ENCODE measurements around the gene PSME1. TPM values are rescaled to one million over a fixed set of nuclear protein-coding genes. Genes with fewer than 3 reads are reported as not detected.

PSME1 gene
- total RNA-seq, 6 experiments from 2014 or later: 81.7 to 119 (median 107) TPM

DNA sequence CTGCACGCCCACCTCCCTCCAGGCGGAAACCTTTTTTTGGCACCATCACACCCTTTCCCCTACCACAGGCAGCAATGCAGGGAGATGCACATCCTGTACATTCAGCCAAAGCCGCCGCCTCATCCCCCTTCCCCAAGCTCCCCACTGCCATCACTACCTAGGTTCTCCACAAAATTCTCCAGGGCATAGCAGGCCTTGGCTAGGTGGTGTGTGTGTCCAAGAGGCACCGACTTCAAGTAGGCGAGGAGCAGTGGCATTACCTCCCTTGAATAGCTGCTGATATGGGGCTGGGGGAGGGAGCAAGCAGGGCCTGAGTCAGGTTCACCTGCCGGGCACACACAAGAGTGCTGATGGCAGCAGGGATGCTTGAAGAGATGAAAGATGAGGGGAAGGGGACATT lies 49.0 kb downstream of the PSME1 start:
- ATAC-seq (no peak), DNase-seq (peak in 1 of 3 donors; percentile 40)
- Histone ChIP-seq H3K27me3 (no peaks in the 10 kb centered on the region), H3K36me3 (peaks cover 0 to 46% (median 13%) of the 10 kb centered on the region in 4 donors), H3K4me1 (peaks cover 0 to 20% (median 8%) of the 10 kb centered on the region in 4 donors), H3K27ac (no peak overlapping the region), H3K9me3 (no peaks in the 10 kb centered on the region), H3K4me3 (no peak overlapping the region)
- 100% methylated on average over 4 of the region's 7 CpGs for WGBS (ENCODE audit: insufficient coverage, low coverage, low lambda C conversion rate, missing lambda C conversion rate)
- TF ChIP-seq, protein P1, sequence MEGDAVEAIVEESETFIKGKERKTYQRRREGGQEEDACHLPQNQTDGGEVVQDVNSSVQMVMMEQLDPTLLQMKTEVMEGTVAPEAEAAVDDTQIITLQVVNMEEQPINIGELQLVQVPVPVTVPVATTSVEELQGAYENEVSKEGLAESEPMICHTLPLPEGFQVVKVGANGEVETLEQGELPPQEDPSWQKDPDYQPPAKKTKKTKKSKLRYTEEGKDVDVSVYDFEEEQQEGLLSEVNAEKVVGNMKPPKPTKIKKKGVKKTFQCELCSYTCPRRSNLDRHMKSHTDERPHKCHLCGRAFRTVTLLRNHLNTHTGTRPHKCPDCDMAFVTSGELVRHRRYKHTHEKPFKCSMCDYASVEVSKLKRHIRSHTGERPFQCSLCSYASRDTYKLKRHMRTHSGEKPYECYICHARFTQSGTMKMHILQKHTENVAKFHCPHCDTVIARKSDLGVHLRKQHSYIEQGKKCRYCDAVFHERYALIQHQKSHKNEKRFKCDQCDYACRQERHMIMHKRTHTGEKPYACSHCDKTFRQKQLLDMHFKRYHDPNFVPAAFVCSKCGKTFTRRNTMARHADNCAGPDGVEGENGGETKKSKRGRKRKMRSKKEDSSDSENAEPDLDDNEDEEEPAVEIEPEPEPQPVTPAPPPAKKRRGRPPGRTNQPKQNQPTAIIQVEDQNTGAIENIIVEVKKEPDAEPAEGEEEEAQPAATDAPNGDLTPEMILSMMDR (IDR thresholded peaks at IDR 0.05): no peak
- TF ChIP-seq POLR2A (IDR thresholded peaks at IDR 0.05): no peak
- intact Hi-C loops (cut with DNase I): no loop called here

DNA sequence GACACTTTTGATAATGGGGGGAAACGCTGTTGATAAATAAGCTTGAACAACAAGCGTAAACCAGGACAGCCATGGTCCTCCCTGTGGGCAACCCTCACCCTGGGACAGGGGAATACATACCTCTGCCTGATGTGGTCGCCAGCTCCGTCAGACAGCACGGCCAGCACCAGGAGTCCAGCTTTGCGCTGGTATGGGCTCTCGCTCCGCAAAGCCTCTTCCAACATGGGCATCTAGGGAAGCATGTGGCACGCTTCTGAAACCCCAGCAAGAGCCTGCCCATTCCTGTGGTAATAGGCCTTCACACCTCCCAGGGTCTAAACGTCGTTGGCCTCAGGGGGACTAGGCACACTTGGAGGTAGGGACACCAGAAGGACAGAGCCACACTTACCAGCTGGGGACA lies 49.7 kb downstream of the PSME1 start:
- no peaks in the 10 kb centered on the region for H3K27me3 ChIP-seq
- no CpG with 5 or more reads among the region's 11 CpGs for WGBS (ENCODE audit: insufficient coverage, low coverage, low lambda C conversion rate, missing lambda C conversion rate)
- peaks cover 0 to 46% (median 11%) of the 10 kb centered on the region in 4 donors for H3K36me3 ChIP-seq
- peak in 1 of 3 donors; percentile 33 for DNase-seq
- no peak overlapping the region for H3K4me3 ChIP-seq
- no peaks in the 10 kb centered on the region for H3K9me3 ChIP-seq
- H3K4me1 ChIP-seq: peaks cover 0 to 13% (median 4%) of the 10 kb centered on the region in 4 donors
- intact Hi-C loops (cut with DNase I): no loop called here
- TF ChIP-seq, protein P1 (IDR thresholded peaks at IDR 0.05): no peak
- TF ChIP-seq POLR2A (IDR thresholded peaks at IDR 0.05): no peak
- no peak overlapping the region for H3K27ac ChIP-seq
- ATAC-seq: no peak

DNA sequence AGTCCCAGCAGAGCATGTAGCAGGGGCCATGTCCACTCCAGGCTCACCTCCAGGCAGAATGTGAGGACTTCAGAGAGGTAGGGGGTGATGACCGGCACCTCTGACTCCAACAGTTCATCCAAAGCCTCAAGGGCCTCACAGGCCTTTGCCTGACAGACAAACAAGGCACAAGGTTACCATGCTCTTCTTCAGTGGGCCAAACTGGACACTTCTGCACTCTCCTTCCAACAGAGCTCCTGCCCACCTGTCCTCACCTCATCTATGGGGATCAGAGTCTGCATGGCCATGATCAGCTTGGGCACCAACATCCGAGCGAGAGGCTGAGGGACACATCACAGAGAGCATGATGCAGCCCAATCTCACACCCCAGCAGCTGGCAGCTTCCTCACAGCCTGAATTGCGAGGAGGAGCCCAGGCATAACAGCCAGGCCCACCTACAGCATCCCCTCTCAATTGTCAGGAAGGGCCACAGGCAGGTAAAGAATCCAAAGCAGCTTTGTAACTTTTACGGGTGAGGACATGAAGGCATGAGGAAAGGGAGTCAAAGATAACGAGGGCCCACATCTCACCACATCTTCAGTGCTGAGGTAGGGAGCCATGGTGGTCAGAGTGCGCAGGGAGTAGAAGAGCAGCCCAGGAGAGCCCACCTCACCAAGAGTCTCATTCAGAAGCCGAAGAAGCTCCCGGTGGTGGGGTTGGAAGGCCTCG lies 51.0 kb downstream of the PSME1 start:
- TF ChIP-seq POLR2A (IDR thresholded peaks at IDR 0.05): no peak
- TF ChIP-seq, protein P1 (IDR thresholded peaks at IDR 0.05): no peak
- no peak overlapping the region for H3K4me3 ChIP-seq
- 96% methylated on average over 3 of the region's 10 CpGs for WGBS (ENCODE audit: insufficient coverage, low coverage, low lambda C conversion rate, missing lambda C conversion rate)
- H3K9me3 ChIP-seq: no peaks in the 10 kb centered on the region
- intact Hi-C loops (cut with DNase I): no loop called here
- H3K27ac ChIP-seq: no peak overlapping the region
- no peaks in the 10 kb centered on the region for H3K27me3 ChIP-seq
- DNase-seq: no peak
- ATAC-seq: no peak
- H3K4me1 ChIP-seq: peaks cover 0 to 11% (median 4%) of the 10 kb centered on the region in 4 donors
- peaks cover 0 to 39% (median 10%) of the 10 kb centered on the region in 4 donors for H3K36me3 ChIP-seq

DNA sequence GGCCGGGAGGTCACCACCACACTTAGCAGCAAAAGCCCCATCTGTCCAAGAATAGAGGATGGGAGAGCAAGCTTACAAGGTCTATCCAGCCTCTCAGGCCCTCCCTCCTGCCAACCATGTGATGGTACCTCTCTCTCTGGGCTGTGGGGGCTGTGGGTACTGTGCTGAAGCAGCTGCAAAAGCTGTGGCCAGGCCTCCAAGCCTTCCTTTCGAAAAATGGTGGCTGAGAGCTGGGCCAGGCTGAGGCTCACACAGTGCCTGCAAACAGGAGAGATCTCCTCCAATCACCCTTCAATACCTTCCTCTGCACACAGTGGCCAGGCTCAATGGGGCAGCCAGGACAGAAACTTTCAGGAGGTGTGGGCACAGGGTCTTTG lies 51.5 kb downstream of the PSME1 start:
- no peak for TF ChIP-seq POLR2A (IDR thresholded peaks at IDR 0.05)
- TF ChIP-seq, protein P1 (IDR thresholded peaks at IDR 0.05): no peak
- DNase-seq (no peak), ATAC-seq (no peak)
- H3K27ac ChIP-seq: no peak overlapping the region
- no CpG with 5 or more reads among the region's 2 CpGs for WGBS (ENCODE audit: insufficient coverage, low coverage, low lambda C conversion rate, missing lambda C conversion rate)
- no peaks in the 10 kb centered on the region for H3K27me3 ChIP-seq
- peaks cover 0 to 11% (median 4%) of the 10 kb centered on the region in 4 donors for H3K4me1 ChIP-seq
- H3K36me3 ChIP-seq: peaks cover 0 to 36% (median 10%) of the 10 kb centered on the region in 4 donors
- no peak overlapping the region for H3K4me3 ChIP-seq
- H3K9me3 ChIP-seq: no peaks in the 10 kb centered on the region
- intact Hi-C loops (cut with DNase I): no loop called here

Small RNA genes lying within 50 kb of the gene (microRNA-seq; reads per million reads assigned to microRNA genes)
- 0 to 0.29 reads per million in 2 donors for gene MIR7703

Small RNA genes lying within 50 kb of the gene (small RNA-seq; reads per million reads assigned to genes)
- 0 to 1.4 reads per million in 2 experiments for gene IPO4
- 0 reads per million in 2 experiments for gene IRF9
- 0.26 to 1.2 reads per million in 2 experiments for gene RNA5SP383

Other genes starting within 250 kb of the PSME1 start
- gene DHRS4, start 182.4 kb upstream of the PSME1 start, total RNA-seq: 10 to 100 TPM; 30.5 to 82.5 (median 45.1) TPM
- 10 to 100 TPM; 17.7 to 53.6 (median 32.3) TPM for gene DHRS4L2, start 147.3 kb upstream of the PSME1 start, total RNA-seq
- gene CARMIL3, start 84.2 kb upstream of the PSME1 start, total RNA-seq: 1 to 10 TPM in 1 of 6 experiments, under 1 TPM in 5; 0.18 to 1.9 (median 0.29) TPM
- gene CPNE6, start 64.6 kb upstream of the PSME1 start, total RNA-seq: under 1 TPM in 4 of 6 experiments, not detected in 2; 0.09 to 0.40 (median 0.18) TPM
- gene PCK2, start 41.9 kb upstream of the PSME1 start, total RNA-seq: 100 to 1,000 TPM; 124 to 615 (median 240) TPM
- gene DCAF11, start 21.4 kb upstream of the PSME1 start, total RNA-seq: 100 to 1,000 TPM in 3 of 6 experiments, 10 to 100 TPM in 3; 65.9 to 180 (median 103) TPM
- 1 to 10 TPM; 1.4 to 2.9 (median 2.1) TPM for gene NRL, start 21.2 kb upstream of the PSME1 start, total RNA-seq
- gene FITM1, start 5.5 kb upstream of the PSME1 start, total RNA-seq: 10 to 100 TPM in 3 of 6 experiments, 1 to 10 TPM in 3; 1.5 to 32.5 (median 9.3) TPM
- 10 to 100 TPM; 10.2 to 21.4 (median 11.9) TPM for gene EMC9, start 5.4 kb downstream of the PSME1 start, total RNA-seq
- 100 to 1,000 TPM in 4 of 6 experiments, 10 to 100 TPM in 2; 66.1 to 142 (median 110) TPM for gene PSME2, start 10.4 kb downstream of the PSME1 start, total RNA-seq
- gene RNF31, start 11.3 kb downstream of the PSME1 start, total RNA-seq: 10 to 100 TPM; 17.5 to 39.6 (median 26.2) TPM
- 10 to 100 TPM; 17.4 to 66.6 (median 37.2) TPM for gene IRF9, start 25.1 kb downstream of the PSME1 start, total RNA-seq
- 1 to 10 TPM; 1.6 to 7.4 (median 3.4) TPM for gene REC8, start 35.9 kb downstream of the PSME1 start, total RNA-seq
- gene IPO4, start 52.6 kb downstream of the PSME1 start, total RNA-seq: 10 to 100 TPM; 17.9 to 44.0 (median 23.0) TPM
- 10 to 100 TPM; 32.1 to 49.8 (median 41.2) TPM for gene TM9SF1, start 59.2 kb downstream of the PSME1 start, total RNA-seq
- under 1 TPM in 2 of 6 experiments, not detected in 4; 0.29 TPM for gene TSSK4, start 69.5 kb downstream of the PSME1 start, total RNA-seq
- gene CHMP4A, start 77.3 kb downstream of the PSME1 start, total RNA-seq: 10 to 100 TPM; 11.9 to 28.9 (median 17.1) TPM
- 1 to 10 TPM; 3.7 to 6.3 (median 4.9) TPM for gene MDP1, start 79.9 kb downstream of the PSME1 start, total RNA-seq
- 10 to 100 TPM; 60.0 to 72.9 (median 68.7) TPM for gene NEDD8, start 96.2 kb downstream of the PSME1 start, total RNA-seq
- gene GMPR2, start 96.7 kb downstream of the PSME1 start, total RNA-seq: 10 to 100 TPM; 26.2 to 40.2 (median 34.2) TPM
- 10 to 100 TPM; 13.4 to 28.1 (median 24.1) TPM for gene TINF2, start 106.4 kb downstream of the PSME1 start, total RNA-seq
- gene TGM1, start 127.0 kb downstream of the PSME1 start, total RNA-seq: 1 to 10 TPM in 2 of 6 experiments, under 1 TPM in 4; 0.37 to 1.9 (median 0.77) TPM
- 10 to 100 TPM; 11.5 to 28.3 (median 15.2) TPM for gene RABGGTA, start 135.4 kb downstream of the PSME1 start, total RNA-seq
- gene DHRS1, start 163.6 kb downstream of the PSME1 start, total RNA-seq: 10 to 100 TPM; 49.1 to 89.3 (median 60.1) TPM
- gene NOP9, start 163.7 kb downstream of the PSME1 start, total RNA-seq: 10 to 100 TPM in 4 of 6 experiments, 1 to 10 TPM in 2; 8.2 to 15.3 (median 11.4) TPM
- gene CIDEB, start 171.8 kb downstream of the PSME1 start, total RNA-seq: 100 to 1,000 TPM; 118 to 219 (median 196) TPM
- gene LTB4R2, start 173.9 kb downstream of the PSME1 start, total RNA-seq: 1 to 10 TPM; 1.8 to 5.8 (median 3.5) TPM
- gene LTB4R, start 175.3 kb downstream of the PSME1 start, total RNA-seq: 1 to 10 TPM; 2.7 to 5.5 (median 3.9) TPM
- gene ADCY4, start 198.9 kb downstream of the PSME1 start, total RNA-seq: 1 to 10 TPM; 2.3 to 7.2 (median 3.9) TPM
- 1 to 10 TPM in 2 of 6 experiments, under 1 TPM in 4; 0.70 to 1.6 (median 0.90) TPM for gene RIPK3, start 203.8 kb downstream of the PSME1 start, total RNA-seq
- 1 to 10 TPM; 1.0 to 3.7 (median 2.0) TPM for gene NFATC4, start 232.0 kb downstream of the PSME1 start, total RNA-seq